Parathyroid adenoma (tissue), 2 donors: ENCODE results near the gene AVL9.

ENCODE experiments used
- H2AFZ ChIP-seq: fragments of 300-600 bp; sonication (generic); one replicate; pipeline ENCODE4 v1.7.0; 2017; ENCODE audit warnings: antibody characterized with exemption, mild to moderate bottlenecking
- H3K27ac ChIP-seq: fragments of 300-600 bp; sonication (generic); one replicate; pipeline ENCODE4 v1.7.0; 2017
- H3K27me3 ChIP-seq: fragments of 300-600 bp; sonication (generic); one replicate; pipeline ENCODE4 v1.7.0; 2017; ENCODE audit warnings: low read length; ENCODE audit not compliant: control insufficient read depth, insufficient read depth
- H3K36me3 ChIP-seq: fragments of 300-600 bp; sonication (generic); one replicate; pipeline ENCODE4 v1.7.0; 2017; ENCODE audit warnings: low read length; ENCODE audit not compliant: control insufficient read depth, insufficient read depth
- H3K4me1 ChIP-seq: fragments of 300-600 bp; sonication (generic); one replicate; pipeline ENCODE4 v1.7.0; 2017; ENCODE audit warnings: control low read depth
- H3K4me2 ChIP-seq: fragments of 300-600 bp; sonication (generic); one replicate; pipeline ENCODE4 v1.7.0; 2017; ENCODE audit warnings: low read length
- H3K4me3 ChIP-seq: fragments of 300-600 bp; sonication (generic); one replicate; pipeline ENCODE4 v1.7.0; 2017; ENCODE audit warnings: low read depth, low read length
- H3K79me2 ChIP-seq: fragments of 300-600 bp; sonication (generic); one replicate; pipeline ENCODE4 v1.7.0; 2017; ENCODE audit warnings: control low read depth
- H3K9ac ChIP-seq: fragments of 300-600 bp; sonication (generic); one replicate; pipeline ENCODE4 v1.7.0; 2017; ENCODE audit warnings: mild to moderate bottlenecking
- H3K9me3 ChIP-seq: fragments of 300-600 bp; sonication (generic); one replicate; pipeline ENCODE4 v1.7.0; 2017; ENCODE audit warnings: low read length; ENCODE audit not compliant: control insufficient read depth
- TF ChIP-seq, protein P1 (sequence below): fragments of 300-600 bp; sonication (generic); IDR thresholded peaks from one replicate; pipeline ENCODE4 v1.7.0; 2017; ENCODE audit warnings: antibody characterized with exemption, mild to moderate bottlenecking
- donor health status: primary hyperparathyroidism.

AVL9 gene

DNA sequence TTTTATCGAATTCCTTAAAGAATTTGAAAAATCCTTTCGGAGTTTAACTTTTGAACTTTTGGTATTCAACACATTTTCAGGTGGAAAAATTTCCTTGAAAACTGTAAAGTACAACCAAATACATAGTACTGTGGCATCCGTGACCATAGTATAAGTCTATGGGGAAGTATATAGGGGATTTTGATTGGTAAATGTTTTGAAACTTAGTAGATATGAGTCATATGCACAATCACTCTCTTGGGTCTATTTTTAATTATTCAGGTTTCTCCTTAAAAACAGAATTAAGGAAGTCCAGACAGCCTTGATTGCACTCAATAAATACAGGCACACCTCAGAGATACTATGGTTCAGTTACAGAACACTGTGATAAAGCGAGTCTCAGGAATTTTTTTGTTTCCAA lies 64.2 kb downstream of the AVL9 start:
- Histone ChIP-seq H3K9ac (no peak overlapping the region), H3K9me3 (no peaks in the 10 kb centered on the region), H3K36me3 (no peaks in the 10 kb centered on the region), H2AFZ (no peak overlapping the region), H3K79me2 (no peaks in the 10 kb centered on the region), H3K27ac (no peak overlapping the region), H3K4me3 (no peak overlapping the region), H3K4me1 (no peaks in the 10 kb centered on the region), H3K4me2 (no peak overlapping the region), H3K27me3 (no peaks in the 10 kb centered on the region)
- TF ChIP-seq, protein P1, sequence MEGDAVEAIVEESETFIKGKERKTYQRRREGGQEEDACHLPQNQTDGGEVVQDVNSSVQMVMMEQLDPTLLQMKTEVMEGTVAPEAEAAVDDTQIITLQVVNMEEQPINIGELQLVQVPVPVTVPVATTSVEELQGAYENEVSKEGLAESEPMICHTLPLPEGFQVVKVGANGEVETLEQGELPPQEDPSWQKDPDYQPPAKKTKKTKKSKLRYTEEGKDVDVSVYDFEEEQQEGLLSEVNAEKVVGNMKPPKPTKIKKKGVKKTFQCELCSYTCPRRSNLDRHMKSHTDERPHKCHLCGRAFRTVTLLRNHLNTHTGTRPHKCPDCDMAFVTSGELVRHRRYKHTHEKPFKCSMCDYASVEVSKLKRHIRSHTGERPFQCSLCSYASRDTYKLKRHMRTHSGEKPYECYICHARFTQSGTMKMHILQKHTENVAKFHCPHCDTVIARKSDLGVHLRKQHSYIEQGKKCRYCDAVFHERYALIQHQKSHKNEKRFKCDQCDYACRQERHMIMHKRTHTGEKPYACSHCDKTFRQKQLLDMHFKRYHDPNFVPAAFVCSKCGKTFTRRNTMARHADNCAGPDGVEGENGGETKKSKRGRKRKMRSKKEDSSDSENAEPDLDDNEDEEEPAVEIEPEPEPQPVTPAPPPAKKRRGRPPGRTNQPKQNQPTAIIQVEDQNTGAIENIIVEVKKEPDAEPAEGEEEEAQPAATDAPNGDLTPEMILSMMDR = no peak

DNA sequence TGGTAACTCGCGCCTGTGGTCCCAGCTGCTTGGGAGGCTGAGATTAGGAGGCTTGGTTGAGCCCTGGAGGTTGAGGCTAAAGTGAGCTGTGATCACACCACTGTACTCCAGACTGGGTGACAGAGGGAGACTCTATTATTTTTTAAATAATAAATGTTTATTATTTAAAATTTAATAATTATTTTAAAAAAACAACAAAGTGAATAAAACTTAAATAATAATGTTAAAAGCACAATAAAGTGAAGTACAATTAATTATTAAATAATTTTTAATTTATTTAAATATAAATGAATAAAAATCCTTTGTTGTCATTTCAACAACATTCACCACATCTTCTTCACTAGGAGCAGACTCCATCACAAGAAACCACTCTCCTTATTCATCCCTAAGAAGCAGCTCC lies 64.8 kb downstream of the AVL9 start:
- Histone ChIP-seq H3K27ac (no peak overlapping the region), H3K36me3 (no peaks in the 10 kb centered on the region), H3K4me3 (no peak overlapping the region), H3K4me1 (no peaks in the 10 kb centered on the region), H3K9me3 (no peaks in the 10 kb centered on the region), H3K79me2 (no peaks in the 10 kb centered on the region), H3K9ac (no peak overlapping the region), H3K4me2 (no peak overlapping the region), H3K27me3 (no peaks in the 10 kb centered on the region), H2AFZ (no peak overlapping the region)
- TF ChIP-seq, protein P1 = no peak

DNA sequence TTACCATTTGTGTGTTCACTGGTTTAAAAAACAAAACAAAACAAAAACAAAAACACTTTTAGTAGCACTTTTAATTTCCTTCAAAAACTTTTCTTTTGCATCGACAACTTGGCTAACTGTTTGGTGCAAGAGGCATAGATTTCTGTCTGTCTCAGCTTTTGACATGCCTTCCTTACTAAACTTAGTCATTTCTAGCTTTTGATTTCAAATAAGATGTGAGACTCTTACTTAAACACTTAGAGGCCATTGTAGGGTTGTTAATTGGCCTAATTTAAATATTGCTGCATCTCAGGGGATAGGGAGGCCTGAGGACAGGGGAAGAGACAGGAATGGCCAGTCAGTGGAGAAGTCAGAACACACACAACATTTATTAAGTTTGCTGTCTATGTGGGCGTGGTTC lies 66.3 kb downstream of the AVL9 start:
- H3K4me1 ChIP-seq = no peaks in the 10 kb centered on the region
- H3K27me3 ChIP-seq = no peaks in the 10 kb centered on the region
- no peak overlapping the region for H2AFZ ChIP-seq
- no peak overlapping the region for H3K4me2 ChIP-seq
- H3K27ac ChIP-seq = no peak overlapping the region
- H3K9ac ChIP-seq = no peak overlapping the region
- TF ChIP-seq, protein P1 = no peak
- H3K79me2 ChIP-seq = no peaks in the 10 kb centered on the region
- no peak overlapping the region for H3K4me3 ChIP-seq
- no peaks in the 10 kb centered on the region for H3K9me3 ChIP-seq
- no peaks in the 10 kb centered on the region for H3K36me3 ChIP-seq

DNA sequence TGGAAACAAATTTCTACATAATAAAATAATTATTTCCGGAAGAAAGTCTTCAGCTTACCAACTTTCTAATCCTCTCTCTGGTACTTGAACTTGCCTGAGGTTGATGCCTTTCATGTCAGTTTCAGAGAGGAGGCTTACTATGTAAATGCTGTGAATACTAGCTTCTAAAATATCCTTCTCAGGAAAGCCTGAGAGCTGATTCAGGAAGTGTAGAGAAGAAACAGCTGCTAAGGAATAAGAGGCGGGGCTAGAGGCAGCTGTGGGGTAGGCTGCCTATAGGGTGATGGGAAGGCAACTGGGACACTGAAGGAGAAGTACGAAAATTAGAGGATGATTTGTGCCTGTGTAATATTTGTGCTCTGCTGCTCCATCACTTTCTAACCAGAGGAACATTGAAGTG lies 69.3 kb downstream of the AVL9 start:
- H3K9ac ChIP-seq = no peak overlapping the region
- no peak overlapping the region for H3K4me3 ChIP-seq
- H3K27ac ChIP-seq = no peak overlapping the region
- no peaks in the 10 kb centered on the region for H3K36me3 ChIP-seq
- no peaks in the 10 kb centered on the region for H3K9me3 ChIP-seq
- H3K79me2 ChIP-seq = no peaks in the 10 kb centered on the region
- H3K4me2 ChIP-seq = no peak overlapping the region
- no peaks in the 10 kb centered on the region for H3K4me1 ChIP-seq
- TF ChIP-seq, protein P1 = no peak
- H2AFZ ChIP-seq = no peak overlapping the region
- H3K27me3 ChIP-seq = no peaks in the 10 kb centered on the region

DNA sequence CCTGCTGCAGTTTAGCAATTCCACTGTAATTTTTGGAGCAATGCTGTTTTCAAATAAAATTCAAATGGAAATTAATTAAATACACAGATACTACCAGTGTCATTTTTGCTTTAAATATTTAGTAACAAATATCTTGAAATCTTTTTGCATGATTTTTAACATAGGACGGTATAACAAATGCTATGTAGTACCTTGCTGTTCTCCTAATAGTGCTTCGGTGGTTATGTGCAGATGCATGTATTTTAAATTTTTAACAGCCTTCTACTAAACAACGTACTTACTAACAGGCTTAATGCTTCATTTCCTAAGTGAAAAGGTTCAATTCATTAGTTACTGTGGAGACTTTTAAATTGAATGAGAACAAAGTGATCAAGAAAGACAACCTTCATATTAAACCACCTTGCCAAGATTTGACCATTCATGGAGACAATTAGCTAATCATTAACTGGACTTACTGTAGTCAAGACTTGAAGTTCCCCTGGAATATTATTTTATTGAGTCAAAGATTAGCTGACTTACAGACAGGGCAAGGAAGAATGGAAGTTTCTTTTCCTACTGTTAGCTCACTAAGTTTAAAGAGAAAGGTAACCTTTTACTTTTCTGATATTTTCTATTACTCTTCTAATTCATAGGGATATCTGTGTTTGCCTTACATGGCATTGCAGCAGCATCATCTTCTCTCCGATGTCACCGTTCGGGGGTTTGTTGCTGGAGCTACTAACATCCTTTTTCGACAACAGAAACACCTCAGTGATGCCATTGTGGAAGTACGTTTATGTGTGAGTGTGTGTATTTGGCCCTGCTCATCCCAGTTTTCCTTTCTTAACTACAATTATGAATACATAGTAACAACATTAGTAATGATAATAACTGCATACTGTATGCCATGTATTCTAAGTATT lies 74.3 kb downstream of the AVL9 start:
- no peak overlapping the region for H3K27ac ChIP-seq

More for the DNA sequence above, 74.3 kb downstream of the AVL9 start:
- TF ChIP-seq, protein P1 = no peak
- Histone ChIP-seq H3K9me3 (no peaks in the 10 kb centered on the region), H3K4me3 (no peak overlapping the region), H3K4me2 (no peak overlapping the region), H3K79me2 (no peaks in the 10 kb centered on the region), H3K9ac (no peak overlapping the region), H3K27me3 (no peaks in the 10 kb centered on the region), H3K4me1 (no peaks in the 10 kb centered on the region), H2AFZ (no peak overlapping the region), H3K36me3 (no peaks in the 10 kb centered on the region)
